Amygdala (tissue), 56 donors: ENCODE results near the gene OPA1.

Experiments
- DNase-seq, 56 donors: peaks; one replicate each; lab custom pipeline; 2025; lab: John Stamatoyannopoulos, UW

The OPA1 gene

GRCh38 chr3:193592841-193593667 is at the start of gene OPA1:
Gene OPA1 (plus strand): TSS chr3:193593208. CDS start chr3:193593378, 170 bp downstream.
- DNase-seq, result peak; percentile 80 to 98 (median 93)

- no peak for DNase-seq
Measured at GRCh38 chr3:193544289-193544688, 48.7 kb upstream of the OPA1 start.

GRCh38 chr3:193545304-193545703 is 47.7 kb upstream of the OPA1 start:
- no peak for DNase-seq

- no peak for DNase-seq
Measured at GRCh38 chr3:193546129-193546528, 46.9 kb upstream of the OPA1 start.

GRCh38 chr3:193548406-193548805 is 44.6 kb upstream of the OPA1 start:
- DNase-seq, result peak in 38 of 56 donors; percentile 4 to 77 (median 36)

GRCh38 chr3:193552923-193553322 is 40.1 kb upstream of the OPA1 start:
- DNase-seq, result peak in 24 of 56 donors; percentile 5 to 63 (median 17)

GRCh38 chr3:193553586-193553985 is 39.4 kb upstream of the OPA1 start:
- DNase-seq, result no peak

- DNase-seq, result peak in 24 of 56 donors; percentile 4 to 65 (median 22)
Measured at GRCh38 chr3:193554811-193555210, 38.2 kb upstream of the OPA1 start, which contains the start of gene ATP13A4. Gene ATP13A4 (minus strand): TSS chr3:193554895. CDS start chr3:193554799, 96 bp downstream.

GRCh38 chr3:193556841-193557240 is 36.2 kb upstream of the OPA1 start:
- DNase-seq, result no peak

- no peak for DNase-seq
Measured at GRCh38 chr3:193559100-193559499, 33.9 kb upstream of the OPA1 start.

- no peak for DNase-seq
Measured at GRCh38 chr3:193560091-193560490, 32.9 kb upstream of the OPA1 start.

GRCh38 chr3:193560870-193561269 is 32.1 kb upstream of the OPA1 start:
- DNase-seq, result peak in 39 of 56 donors; percentile 4 to 78 (median 36)

GRCh38 chr3:193563426-193563825 is 29.6 kb upstream of the OPA1 start:
- no peak for DNase-seq

GRCh38 chr3:193564012-193564411 is 29.0 kb upstream of the OPA1 start:
- peak in 5 of 56 donors; percentile 0 to 35 (median 6) for DNase-seq

GRCh38 chr3:193569119-193569518 is 23.9 kb upstream of the OPA1 start:
- DNase-seq, result no peak

GRCh38 chr3:193572426-193572908 is 20.5 kb upstream of the OPA1 start:
- DNase-seq, result peak in 43 of 56 donors; percentile 2 to 78 (median 33)

- DNase-seq, result no peak
Measured at GRCh38 chr3:193573403-193574191, 19.4 kb upstream of the OPA1 start.

GRCh38 chr3:193574488-193575070 is 18.4 kb upstream of the OPA1 start:
- no peak for DNase-seq

GRCh38 chr3:193585530-193585929 is 7.5 kb upstream of the OPA1 start:
- no peak for DNase-seq

- DNase-seq, result no peak
Measured at GRCh38 chr3:193586526-193586925, 6.5 kb upstream of the OPA1 start.

GRCh38 chr3:193589129-193589528 is 3.9 kb upstream of the OPA1 start:
- no peak for DNase-seq
